K562 (cell line): ENCODE data around the gene HOXB3. TPM values are rescaled to one million over a fixed set of nuclear protein-coding genes. Genes with fewer than 3 reads are reported as not detected.

Experiments used
- ATAC-seq: fragments of 200-7000 bp; cut with Tn5 transposase; 3 replicates; pipeline ENCODE4 v1.9.1; 2020; ENCODE audit warnings: moderate library complexity
- BruUV-seq: library from RNA; stranded (reverse); fragments of 400-500 nt; replicated peaks from 2 replicates; lab custom pipeline; 2021; lab: Mats Ljungman, UMichigan
- CTCF ChIA-PET: fragments of 300-600 bp; formaldehyde crosslinking; extraction: SDS; loops from one replicate; lab custom pipeline; 2021; ENCODE audit warnings: low intra/inter-chr PET ratio; lab: Yijun Ruan, JAX
- POLR2A ChIA-PET: fragments of 300-600, 350-650 bp; sonication (Branson Sonifier 250); formaldehyde crosslinking; extraction: SDS; loops from one replicate; lab custom pipeline; 2021; ENCODE audit warnings: antibody characterized with exemption, inconsistent platforms; lab: Yijun Ruan, JAX
- DNase-seq, 4 experiments: peaks; one replicate each; pipeline versions ENCODE4 v3.0.0 to v3.0.0-alpha.2; 2011 to 2018; ENCODE audit warnings: low spot score in 3 of 4, mixed read lengths in 3 of 4; ENCODE audit errors: extremely low read depth in 1 of 4
- FAIRE-seq: peaks from 2 replicates; lab custom pipeline; 2011; peaks lifted over from hg19 to GRCh38; lab: Jason Lieb, UNC
- H2AFZ ChIP-seq: 2 replicates; pipeline ENCODE4 v1.6.0; 2011; ENCODE audit warnings: low read depth, low read length, control low read depth, inconsistent platforms
- H3K27ac ChIP-seq: fragments of 200-600 bp; 3 replicates; pipeline ENCODE4 v1.8.0; 2011; ENCODE audit warnings: low read depth, mild to moderate bottlenecking, control low read depth, inconsistent platforms, low read length, moderate library complexity, mixed read lengths; ENCODE audit errors: extremely low read depth
- H3K27me3 ChIP-seq, 2 experiments: fragments of 300-600 bp in 1 of 2; 2 replicates in 1 of 2; 3 replicates in 1 of 2; pipeline versions ENCODE4 v1.6.0 to v1.8.0; 2011; ENCODE audit warnings: inconsistent platforms in 2 of 2, low read length in 2 of 2, mild to moderate bottlenecking in 1 of 2, mixed read lengths in 1 of 2, moderate library complexity in 1 of 2; ENCODE audit not compliant: control insufficient read depth in 2 of 2, insufficient read depth in 2 of 2
- H3K36me3 ChIP-seq: fragments of 300-600 bp; 3 replicates; pipeline ENCODE4 v1.8.0; 2011; ENCODE audit warnings: mild to moderate bottlenecking, low read length, inconsistent platforms; ENCODE audit not compliant: control insufficient read depth, insufficient read depth
- H3K4me1 ChIP-seq, 2 experiments: fragments of 200-600 bp in 1 of 2; replicated peaks in 1 of 2; 2 replicates in 1 of 2; 3 replicates in 1 of 2; pipeline versions ENCODE4 v1.5.1 to v1.8.0; 2011; ENCODE audit warnings: inconsistent platforms in 2 of 2, low read length in 2 of 2, mild to moderate bottlenecking in 1 of 2, mixed read lengths in 1 of 2, moderate library complexity in 1 of 2; ENCODE audit not compliant: control insufficient read depth in 2 of 2, insufficient read depth in 2 of 2
- H3K4me2 ChIP-seq: 2 replicates; pipeline ENCODE4 v1.6.1; 2011; ENCODE audit warnings: low read length, control low read depth, inconsistent platforms, mixed read lengths; ENCODE audit not compliant: insufficient read depth
- H3K4me3 ChIP-seq: fragments of 200-600 bp; sonication (generic), shearing (Covaris generic); 2 replicates; pipeline ENCODE4 v1.5.1; 2016; ENCODE audit warnings: control low read depth, inconsistent platforms
- H3K79me2 ChIP-seq: fragments of 200-600 bp; 3 replicates; pipeline ENCODE4 v1.8.0; 2011; ENCODE audit warnings: low read length, inconsistent platforms; ENCODE audit not compliant: control insufficient read depth, insufficient read depth
- H3K9ac ChIP-seq, 2 experiments: 2 replicates each; pipeline versions ENCODE4 v1.6.0 to v1.6.1; 2011; ENCODE audit warnings: low read depth in 2 of 2, low read length in 2 of 2, control low read depth in 1 of 2, inconsistent platforms in 1 of 2, mild to moderate bottlenecking in 1 of 2, mixed read lengths in 1 of 2; ENCODE audit not compliant: insufficient read depth in 1 of 2
- H3K9me1 ChIP-seq: one replicate; pipeline ENCODE4 v1.6.0; 2011; ENCODE audit warnings: inconsistent platforms, mild to moderate bottlenecking, low read length, moderate library complexity; ENCODE audit not compliant: control insufficient read depth, insufficient read depth
- H3K9me3 ChIP-seq: replicated peaks from 2 replicates; pipeline ENCODE4 v1.5.1; 2011; ENCODE audit warnings: low read depth, low read length, inconsistent platforms; ENCODE audit not compliant: control insufficient read depth, insufficient read depth
- H4K20me1 ChIP-seq: replicated peaks from 2 replicates; pipeline ENCODE4 v1.6.1; 2011; ENCODE audit warnings: low read length, inconsistent platforms, mixed read lengths; ENCODE audit not compliant: control insufficient read depth, insufficient read depth
- RBM25 ChIP-seq: fragments of 200-400 bp; formaldehyde crosslinking; IDR thresholded peaks from 2 replicates; pipeline ENCODE4 v1.6.1; 2018; ENCODE audit warnings: low read length, low read depth, moderate library complexity; ENCODE audit not compliant: severe bottlenecking
- RBM34 ChIP-seq: fragments of 200-400 bp; formaldehyde crosslinking; IDR thresholded peaks from 2 replicates; pipeline ENCODE4 v1.6.1; 2018; ENCODE audit warnings: low read length, borderline replicate concordance; ENCODE audit not compliant: insufficient read depth
- ZNF134 ChIP-seq: fragments of 250-450 bp; sonication (Bioruptor Pico); conservative IDR thresholded peaks from 2 replicates; pipeline ENCODE4 v1.4.0; 2020
- ZNF76 ChIP-seq: fragments of 250-450 bp; sonication (Bioruptor Pico); IDR thresholded peaks from 2 replicates; pipeline ENCODE4 v1.4.0; 2020; ENCODE audit warnings: mild to moderate bottlenecking, moderate library complexity, borderline replicate concordance
- WGBS: fragments of 100-300 bp; shearing (Covaris generic); methylation state at CpG from one replicate; pipeline ENCODE4 v1.1.6; 2016; ENCODE audit warnings: low coverage, mixed read lengths; ENCODE audit not compliant: insufficient coverage; ENCODE audit errors: missing lambda C conversion rate; 5-methylcytosine and 5-hydroxymethylcytosine counted together
- in situ Hi-C: fragments of 300-500 bp; cut with MboI; formaldehyde crosslinking; loops from 4 replicates; pipeline ENCODE4 v1.15.0; 2018; ENCODE audit warnings: inconsistent platforms, mixed read lengths
- intact Hi-C: fragments of 100-400 bp; cut with micrococcal nuclease; formaldehyde crosslinking; loops from 2 replicates; pipeline ENCODE4 v1.14.2; 2022
- polyA plus RNA-seq, 8 experiments: library from polyadenylated mRNA; depleted of rRNA in 4 of 8; stranded (reverse) in 5 of 8; unstranded in 3 of 8; fragments of >200 nt; fragmentation: Nextera tagmentation in 2 of 8; fragmentation: Illumina TruSeq in 1 of 8; extraction: Ambion mirVana in 2 of 8; extraction: Trizol in 1 of 8; gene quantifications; 2 replicates each; pipeline versions ENCODE4 v1.2.1 to v1.2.3, GENCODE V29; 2011 to 2014; ENCODE audit warnings: inconsistent platforms in 1 of 8, missing spikeins in 1 of 8
- total RNA-seq, 7 experiments: library from RNA; depleted of rRNA in 6 of 7; stranded (reverse); fragments of >200 nt in 6 of 7; fragmentation: Illumina TruSeq in 2 of 7; extraction: Trizol in 2 of 7; gene quantifications; 2 replicates each; pipeline versions ENCODE4 v1.2.1 to v1.2.3, GENCODE V29; 2011 to 2021; ENCODE audit warnings: low replicate concordance in 1 of 7
- TF ChIP-seq, protein P1 (sequence below): fragments of 200-800 bp; sonication (Bioruptor generic); IDR thresholded peaks from 2 replicates; pipeline ENCODE4 v1.6.1; 2016; ENCODE audit warnings: missing genetic modification characterization, missing compliant biosample characterization
- TF ChIP-seq, protein P2 (sequence below): fragments of 450-650 bp; IDR thresholded peaks from 2 replicates; pipeline ENCODE4 v1.6.1; 2017; ENCODE audit warnings: mild to moderate bottlenecking, moderate library complexity
- TF ChIP-seq, protein P3 (sequence below): sonication (generic); formaldehyde crosslinking; IDR thresholded peaks from 2 replicates; pipeline ENCODE4 v1.8.1; 2023; ENCODE audit warnings: missing genetic modification reagents, mild to moderate bottlenecking, borderline replicate concordance

HOXB3 gene
- total and polyA plus RNA-seq, 9 of the 15 experiments (the other 6 are each of a cell fraction or from before 2014, with no cell fraction given): 2.4 to 41.3 (median 20.2) TPM

DNA sequence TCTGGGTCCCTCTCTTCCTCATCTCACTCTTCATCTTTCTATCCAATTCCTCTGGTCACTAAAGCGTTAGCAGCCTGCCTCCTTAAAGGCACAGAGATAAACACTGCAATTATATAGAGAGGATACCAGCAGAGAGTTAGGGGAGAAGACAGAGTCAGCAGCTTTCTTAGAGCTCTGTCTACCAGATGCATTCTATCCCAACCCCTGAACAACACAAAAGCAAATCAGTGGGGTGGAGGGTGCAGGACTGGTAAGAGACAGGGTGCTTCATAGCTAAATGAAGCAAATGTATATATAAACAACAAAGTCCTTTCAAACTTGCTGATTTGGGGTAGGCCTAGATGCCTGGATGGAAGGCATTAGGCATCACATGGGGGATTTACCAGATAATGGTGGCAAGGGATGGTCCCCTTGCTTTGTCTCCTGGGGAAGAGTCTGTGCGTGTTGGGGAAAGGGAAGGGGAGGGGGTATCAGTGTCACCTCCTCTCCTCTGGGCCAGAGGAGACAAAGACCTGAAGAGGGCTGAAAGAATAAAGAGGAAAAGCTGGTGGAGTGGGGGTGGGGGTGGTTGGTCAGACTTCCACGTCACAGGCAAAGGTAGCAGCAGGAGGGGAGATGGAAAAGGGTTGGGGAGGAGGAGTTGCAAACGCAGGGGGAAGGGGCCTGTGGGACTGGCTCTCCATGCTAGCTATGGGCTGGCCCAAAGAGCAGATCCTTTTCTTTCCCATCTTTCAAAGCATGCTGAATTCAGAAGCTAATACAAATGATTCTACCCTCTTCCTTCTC is 23.9 kb downstream of the HOXB3 start:
- Histone ChIP-seq H3K9me3 (no peaks in the 10 kb centered on the region), H2AFZ (no peak overlapping the region), H3K27ac (no peak overlapping the region), H3K4me2 (no peak overlapping the region), H4K20me1 (no peaks in the 10 kb centered on the region; the same call in 1 of the 2 replicates), H3K9me1 (peaks cover 6% of the 10 kb centered on the region), H3K4me1 (peaks cover 19 to 24% of the 10 kb centered on the region in 2 experiments), H3K79me2 (peaks cover 59% of the 10 kb centered on the region), H3K36me3 (peaks cover 95% of the 10 kb centered on the region; the same call in 2 of the 3 replicates), H3K9ac (no peak overlapping the region; a peak in 1 of 4 replicates), H3K27me3 (no peaks in the 10 kb centered on the region), H3K4me3 (no peak overlapping the region)
- intact Hi-C loops (no loop called here), in situ Hi-C loops (no loop called here)
- POLR2A ChIA-PET: interaction anchor here (3.9 kb wide), 1 partner anchor 10 kb away, joined by 21 read pairs; no protein-coding TSS in a partner anchor
- CTCF ChIA-PET: no interaction called here
- BruUV-seq: no TSS peak
- DNase-seq (no peak), ATAC-seq (no peak), FAIRE-seq (no peak)
- 56% methylated on average over 3 of the region's 4 CpGs for whole genome bisulfite sequencing
- TF ChIP-seq RBM25 (no peak), RBM34 (no peak), ZNF134 (CRISPR knock-in tag) (no peak), ZNF76 (CRISPR knock-in tag) (no peak)
- TF ChIP-seq, protein P1, sequence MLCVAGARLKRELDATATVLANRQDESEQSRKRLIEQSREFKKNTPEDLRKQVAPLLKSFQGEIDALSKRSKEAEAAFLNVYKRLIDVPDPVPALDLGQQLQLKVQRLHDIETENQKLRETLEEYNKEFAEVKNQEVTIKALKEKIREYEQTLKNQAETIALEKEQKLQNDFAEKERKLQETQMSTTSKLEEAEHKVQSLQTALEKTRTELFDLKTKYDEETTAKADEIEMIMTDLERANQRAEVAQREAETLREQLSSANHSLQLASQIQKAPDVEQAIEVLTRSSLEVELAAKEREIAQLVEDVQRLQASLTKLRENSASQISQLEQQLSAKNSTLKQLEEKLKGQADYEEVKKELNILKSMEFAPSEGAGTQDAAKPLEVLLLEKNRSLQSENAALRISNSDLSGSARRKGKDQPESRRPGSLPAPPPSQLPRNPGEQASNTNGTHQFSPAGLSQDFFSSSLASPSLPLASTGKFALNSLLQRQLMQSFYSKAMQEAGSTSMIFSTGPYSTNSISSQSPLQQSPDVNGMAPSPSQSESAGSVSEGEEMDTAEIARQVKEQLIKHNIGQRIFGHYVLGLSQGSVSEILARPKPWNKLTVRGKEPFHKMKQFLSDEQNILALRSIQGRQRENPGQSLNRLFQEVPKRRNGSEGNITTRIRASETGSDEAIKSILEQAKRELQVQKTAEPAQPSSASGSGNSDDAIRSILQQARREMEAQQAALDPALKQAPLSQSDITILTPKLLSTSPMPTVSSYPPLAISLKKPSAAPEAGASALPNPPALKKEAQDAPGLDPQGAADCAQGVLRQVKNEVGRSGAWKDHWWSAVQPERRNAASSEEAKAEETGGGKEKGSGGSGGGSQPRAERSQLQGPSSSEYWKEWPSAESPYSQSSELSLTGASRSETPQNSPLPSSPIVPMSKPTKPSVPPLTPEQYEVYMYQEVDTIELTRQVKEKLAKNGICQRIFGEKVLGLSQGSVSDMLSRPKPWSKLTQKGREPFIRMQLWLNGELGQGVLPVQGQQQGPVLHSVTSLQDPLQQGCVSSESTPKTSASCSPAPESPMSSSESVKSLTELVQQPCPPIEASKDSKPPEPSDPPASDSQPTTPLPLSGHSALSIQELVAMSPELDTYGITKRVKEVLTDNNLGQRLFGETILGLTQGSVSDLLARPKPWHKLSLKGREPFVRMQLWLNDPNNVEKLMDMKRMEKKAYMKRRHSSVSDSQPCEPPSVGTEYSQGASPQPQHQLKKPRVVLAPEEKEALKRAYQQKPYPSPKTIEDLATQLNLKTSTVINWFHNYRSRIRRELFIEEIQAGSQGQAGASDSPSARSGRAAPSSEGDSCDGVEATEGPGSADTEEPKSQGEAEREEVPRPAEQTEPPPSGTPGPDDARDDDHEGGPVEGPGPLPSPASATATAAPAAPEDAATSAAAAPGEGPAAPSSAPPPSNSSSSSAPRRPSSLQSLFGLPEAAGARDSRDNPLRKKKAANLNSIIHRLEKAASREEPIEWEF: no peak
- TF ChIP-seq, protein P2, sequence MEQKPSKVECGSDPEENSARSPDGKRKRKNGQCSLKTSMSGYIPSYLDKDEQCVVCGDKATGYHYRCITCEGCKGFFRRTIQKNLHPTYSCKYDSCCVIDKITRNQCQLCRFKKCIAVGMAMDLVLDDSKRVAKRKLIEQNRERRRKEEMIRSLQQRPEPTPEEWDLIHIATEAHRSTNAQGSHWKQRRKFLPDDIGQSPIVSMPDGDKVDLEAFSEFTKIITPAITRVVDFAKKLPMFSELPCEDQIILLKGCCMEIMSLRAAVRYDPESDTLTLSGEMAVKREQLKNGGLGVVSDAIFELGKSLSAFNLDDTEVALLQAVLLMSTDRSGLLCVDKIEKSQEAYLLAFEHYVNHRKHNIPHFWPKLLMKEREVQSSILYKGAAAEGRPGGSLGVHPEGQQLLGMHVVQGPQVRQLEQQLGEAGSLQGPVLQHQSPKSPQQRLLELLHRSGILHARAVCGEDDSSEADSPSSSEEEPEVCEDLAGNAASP: no peak
- TF ChIP-seq, protein P3, sequence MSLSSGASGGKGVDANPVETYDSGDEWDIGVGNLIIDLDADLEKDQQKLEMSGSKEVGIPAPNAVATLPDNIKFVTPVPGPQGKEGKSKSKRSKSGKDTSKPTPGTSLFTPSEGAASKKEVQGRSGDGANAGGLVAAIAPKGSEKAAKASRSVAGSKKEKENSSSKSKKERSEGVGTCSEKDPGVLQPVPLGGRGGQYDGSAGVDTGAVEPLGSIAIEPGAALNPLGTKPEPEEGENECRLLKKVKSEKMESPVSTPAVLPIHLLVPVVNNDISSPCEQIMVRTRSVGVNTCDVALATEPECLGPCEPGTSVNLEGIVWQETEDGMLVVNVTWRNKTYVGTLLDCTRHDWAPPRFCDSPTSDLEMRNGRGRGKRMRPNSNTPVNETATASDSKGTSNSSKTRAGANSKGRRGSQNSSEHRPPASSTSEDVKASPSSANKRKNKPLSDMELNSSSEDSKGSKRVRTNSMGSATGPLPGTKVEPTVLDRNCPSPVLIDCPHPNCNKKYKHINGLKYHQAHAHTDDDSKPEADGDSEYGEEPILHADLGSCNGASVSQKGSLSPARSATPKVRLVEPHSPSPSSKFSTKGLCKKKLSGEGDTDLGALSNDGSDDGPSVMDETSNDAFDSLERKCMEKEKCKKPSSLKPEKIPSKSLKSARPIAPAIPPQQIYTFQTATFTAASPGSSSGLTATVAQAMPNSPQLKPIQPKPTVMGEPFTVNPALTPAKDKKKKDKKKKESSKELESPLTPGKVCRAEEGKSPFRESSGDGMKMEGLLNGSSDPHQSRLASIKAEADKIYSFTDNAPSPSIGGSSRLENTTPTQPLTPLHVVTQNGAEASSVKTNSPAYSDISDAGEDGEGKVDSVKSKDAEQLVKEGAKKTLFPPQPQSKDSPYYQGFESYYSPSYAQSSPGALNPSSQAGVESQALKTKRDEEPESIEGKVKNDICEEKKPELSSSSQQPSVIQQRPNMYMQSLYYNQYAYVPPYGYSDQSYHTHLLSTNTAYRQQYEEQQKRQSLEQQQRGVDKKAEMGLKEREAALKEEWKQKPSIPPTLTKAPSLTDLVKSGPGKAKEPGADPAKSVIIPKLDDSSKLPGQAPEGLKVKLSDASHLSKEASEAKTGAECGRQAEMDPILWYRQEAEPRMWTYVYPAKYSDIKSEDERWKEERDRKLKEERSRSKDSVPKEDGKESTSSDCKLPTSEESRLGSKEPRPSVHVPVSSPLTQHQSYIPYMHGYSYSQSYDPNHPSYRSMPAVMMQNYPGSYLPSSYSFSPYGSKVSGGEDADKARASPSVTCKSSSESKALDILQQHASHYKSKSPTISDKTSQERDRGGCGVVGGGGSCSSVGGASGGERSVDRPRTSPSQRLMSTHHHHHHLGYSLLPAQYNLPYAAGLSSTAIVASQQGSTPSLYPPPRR (CRISPR knock-in tag): no peak
